GM23338 (cell line): ENCODE data around the gene TAMM41. TPM values are rescaled to one million over a fixed set of nuclear protein-coding genes. Genes with fewer than 3 reads are reported as not detected.

ENCODE experiments used
- ATAC-seq: fragments of 200-7000 bp; cut with Tn5 transposase; 3 replicates; pipeline ENCODE4 v1.9.1; 2020
- DNase-seq: peaks from one replicate; pipeline ENCODE4 v3.0.0-alpha.2; 2015; ENCODE audit warnings: low spot score
- H2AFZ ChIP-seq: fragments of 200-600 bp; sonication (generic); 2 replicates; pipeline ENCODE4 v1.8.0; 2016; ENCODE audit warnings: antibody characterized with exemption, mild to moderate bottlenecking, moderate library complexity
- H3F3A ChIP-seq: fragments of 200-600 bp; sonication (generic); replicated peaks from 2 replicates; pipeline ENCODE4 v1.8.0; 2017; ENCODE audit warnings: antibody characterized with exemption, mixed run types, low read depth
- H3K27ac ChIP-seq: fragments of 200-600 bp; sonication (generic); 2 replicates; pipeline ENCODE4 v1.6.1; 2016; ENCODE audit warnings: low read depth
- H3K27me3 ChIP-seq: fragments of 200-600 bp; sonication (generic); 2 replicates; pipeline ENCODE4 v1.8.0; 2016; ENCODE audit warnings: mild to moderate bottlenecking, mixed run types, moderate library complexity; ENCODE audit not compliant: insufficient read depth
- H3K36me3 ChIP-seq: fragments of 200-600 bp; sonication (generic); 2 replicates; pipeline ENCODE4 v1.8.0; 2016; ENCODE audit warnings: mild to moderate bottlenecking; ENCODE audit not compliant: insufficient read depth
- H3K4me1 ChIP-seq: fragments of 200-600 bp; sonication (generic); 2 replicates; pipeline ENCODE4 v1.8.0; 2016; ENCODE audit warnings: mild to moderate bottlenecking, moderate library complexity; ENCODE audit not compliant: insufficient read depth
- H3K4me2 ChIP-seq: fragments of 200-600 bp; sonication (generic); 2 replicates; pipeline ENCODE4 v1.7.1; 2017; ENCODE audit warnings: mixed run types
- H3K4me3 ChIP-seq: fragments of 200-600 bp; sonication (generic); 2 replicates; pipeline ENCODE4 v1.6.1; 2016; ENCODE audit warnings: mixed run types
- H3K79me2 ChIP-seq: fragments of 200-600 bp; sonication (generic); replicated peaks from 2 replicates; pipeline ENCODE4 v1.8.0; 2017; ENCODE audit warnings: mild to moderate bottlenecking; ENCODE audit not compliant: insufficient read depth
- H3K9me2 ChIP-seq: fragments of 200-600 bp; sonication (generic); 2 replicates; pipeline ENCODE4 v1.8.0; 2017; ENCODE audit not compliant: insufficient read depth
- H4K20me1 ChIP-seq: fragments of 200-600 bp; sonication (generic); replicated peaks from 2 replicates; pipeline ENCODE4 v1.8.0; 2017; ENCODE audit warnings: mild to moderate bottlenecking; ENCODE audit not compliant: insufficient read depth
- H3K27ac Mint-ChIP-seq: 2 replicates; pipeline ENCODE4 v1.8.0; 2020; ENCODE audit warnings: inconsistent platforms, mild to moderate bottlenecking, moderate library complexity, mixed read lengths
- H3K27me3 Mint-ChIP-seq: 3 replicates; pipeline ENCODE4 v1.8.0; 2022; ENCODE audit warnings: low read depth, mild to moderate bottlenecking, moderate library complexity, mixed read lengths, inconsistent platforms; ENCODE audit not compliant: insufficient read depth, poor library complexity
- H3K36me3 Mint-ChIP-seq: 3 replicates; pipeline ENCODE4 v1.8.0; 2021; ENCODE audit warnings: low read depth, mild to moderate bottlenecking, inconsistent platforms, moderate library complexity, mixed read lengths
- H3K4me1 Mint-ChIP-seq: 3 replicates; pipeline ENCODE4 v1.8.0; 2020; ENCODE audit warnings: mild to moderate bottlenecking, inconsistent platforms, mixed read lengths
- H3K4me3 Mint-ChIP-seq: 3 replicates; pipeline ENCODE4 v1.8.0; 2021; ENCODE audit warnings: moderate library complexity, mild to moderate bottlenecking, inconsistent platforms, mixed read lengths
- H3K9me3 Mint-ChIP-seq: 3 replicates; pipeline ENCODE4 v1.8.0; 2020; ENCODE audit warnings: moderate library complexity, mild to moderate bottlenecking, inconsistent platforms, mixed read lengths
- EZH2 ChIP-seq: fragments of 200-600 bp; sonication (generic); IDR thresholded peaks from one replicate; pipeline ENCODE4 v1.8.0; 2017; ENCODE audit warnings: antibody characterized with exemption, mild to moderate bottlenecking, low read depth; ENCODE audit not compliant: unreplicated experiment
- JUNB ChIP-seq: IDR thresholded peaks from one replicate; pipeline ENCODE4 v1.6.1; 2016; ENCODE audit warnings: antibody characterized with exemption; ENCODE audit not compliant: unreplicated experiment
- STAT1 ChIP-seq: IDR thresholded peaks from one replicate; pipeline ENCODE4 v1.6.1; 2016; ENCODE audit warnings: antibody characterized with exemption; ENCODE audit not compliant: unreplicated experiment
- ZNF114 ChIP-seq: fragments of 250-450 bp; sonication (Bioruptor Pico); IDR thresholded peaks from 2 replicates; pipeline ENCODE4 v1.5.0; 2020; ENCODE audit warnings: mild to moderate bottlenecking, moderate library complexity
- ZNF462 ChIP-seq: fragments of 250-450 bp; sonication (Bioruptor Pico); IDR thresholded peaks from 2 replicates; pipeline ENCODE4 v1.5.0; 2020; ENCODE audit warnings: mild to moderate bottlenecking, moderate library complexity
- polyA plus RNA-seq: library from polyadenylated mRNA; unstranded; fragments of >200 nt; fragmentation: Nextera tagmentation; extraction: Ambion mirVana; gene quantifications from 2 replicates; pipeline ENCODE4 v1.2.1, GENCODE V29; 2016
- total RNA-seq: library from RNA; depleted of rRNA; stranded (reverse); fragments of >200 nt; shearing (Covaris generic); gene quantifications from 2 replicates; pipeline ENCODE4 v1.2.3, GENCODE V29; 2014
- TF ChIP-seq, protein P1 (sequence below): IDR thresholded peaks from 2 replicates; pipeline ENCODE4 v1.6.1; 2016; ENCODE audit warnings: antibody characterized with exemption

TAMM41 gene
- total and polyA plus RNA-seq, 2 experiments from 2014 or later, result 8.9 to 19.2 TPM

DNA sequence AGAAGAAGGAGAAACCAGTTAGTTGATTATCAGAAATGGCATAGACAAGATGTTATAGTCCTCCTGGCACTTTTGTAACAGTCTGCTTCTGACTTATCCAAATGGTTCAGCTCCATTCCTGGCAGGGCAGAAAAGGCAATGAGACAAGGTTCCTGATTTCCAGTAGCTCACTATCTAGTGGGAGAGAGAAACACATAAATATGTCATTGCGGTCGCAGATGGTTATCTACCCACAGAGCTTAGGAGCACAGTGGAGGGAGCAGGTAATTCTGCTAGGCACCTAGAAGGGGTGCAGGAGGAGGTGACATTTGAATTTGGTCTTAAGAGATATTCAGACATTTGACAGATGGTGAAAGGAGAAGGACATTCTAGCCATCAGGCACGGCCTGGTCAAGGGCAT, 78.1 kb downstream of the TAMM41 start (continued):
- TF ChIP-seq ZNF462 (CRISPR knock-in tag) (no peak), JUNB (no peak), ZNF114 (no peak)
- TF ChIP-seq, protein P1, sequence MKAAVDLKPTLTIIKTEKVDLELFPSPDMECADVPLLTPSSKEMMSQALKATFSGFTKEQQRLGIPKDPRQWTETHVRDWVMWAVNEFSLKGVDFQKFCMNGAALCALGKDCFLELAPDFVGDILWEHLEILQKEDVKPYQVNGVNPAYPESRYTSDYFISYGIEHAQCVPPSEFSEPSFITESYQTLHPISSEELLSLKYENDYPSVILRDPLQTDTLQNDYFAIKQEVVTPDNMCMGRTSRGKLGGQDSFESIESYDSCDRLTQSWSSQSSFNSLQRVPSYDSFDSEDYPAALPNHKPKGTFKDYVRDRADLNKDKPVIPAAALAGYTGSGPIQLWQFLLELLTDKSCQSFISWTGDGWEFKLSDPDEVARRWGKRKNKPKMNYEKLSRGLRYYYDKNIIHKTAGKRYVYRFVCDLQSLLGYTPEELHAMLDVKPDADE, result no peak

- no peaks in the 10 kb centered on the region for H3K36me3 Mint-ChIP-seq
- no peak overlapping the region for H3K4me3 ChIP-seq
- H3F3A ChIP-seq, result no peaks in the 10 kb centered on the region
- H4K20me1 ChIP-seq, result no peaks in the 10 kb centered on the region
- no peak overlapping the region for H3K4me3 Mint-ChIP-seq
- ATAC-seq (no peak), DNase-seq (no peak)
- H3K4me1 Mint-ChIP-seq, result peaks cover 5% of the 10 kb centered on the region; the same call in 2 of the 3 replicates
- no peak overlapping the region; the same call in 1 of the 2 replicates for H2AFZ ChIP-seq
- no peak overlapping the region for H3K27ac ChIP-seq
- no peaks in the 10 kb centered on the region for H3K36me3 ChIP-seq
- H3K79me2 ChIP-seq, result no peaks in the 10 kb centered on the region
- H3K27me3 ChIP-seq, result 0 out of 2 replicates have a peak, but pooled peaks cover 3% of the 10 kb centered on the region
- H3K27ac Mint-ChIP-seq, result no peak overlapping the region
- no peaks in the 10 kb centered on the region for H3K9me3 Mint-ChIP-seq
- no peak for TF ChIP-seq EZH2
- TF ChIP-seq STAT1, result no peak
- TF ChIP-seq, protein P1, result no peak
- no peak overlapping the region for H3K4me2 ChIP-seq
- H3K27me3 Mint-ChIP-seq, result peaks cover 6% of the 10 kb centered on the region
- no peaks in the 10 kb centered on the region for H3K4me1 ChIP-seq
- H3K9me2 ChIP-seq, result no peaks in the 10 kb centered on the region
Observed at GRCh38 chr3:11764931-11765363, 81.7 kb downstream of the TAMM41 start.
